Left renal cortex interstitium (tissue), 4 donors: ENCODE measurements around the gene MYH15. TPM values are rescaled to one million over a fixed set of nuclear protein-coding genes. Genes with fewer than 3 reads are reported as not detected.

Experiments used
- DNase-seq, 4 donors: peaks; one replicate each; pipeline ENCODE4 v3.0.0-alpha.2; 2013; ENCODE audit warnings: low read depth in 4 of 4, low spot score in 2 of 4, missing footprints in 1 of 4
- polyA plus RNA-seq, 4 donors: library from polyadenylated mRNA; unstranded; fragments of 120-200 nt; gene quantifications; one replicate each; pipeline ENCODE4 v1.2.1, GENCODE V29; 2013; ENCODE audit not compliant: insufficient read length in 4 of 4

The MYH15 gene
- polyA plus RNA-seq, 4 donors: 0.17 to 0.47 (median 0.33) TPM

- DNase-seq: no peak
Observed at GRCh38 chr3:108474581-108474980, 35.8 kb downstream of the MYH15 start.

GRCh38 chr3:108473711-108474110 lies 36.7 kb downstream of the MYH15 start:
- no peak for DNase-seq

GRCh38 chr3:108472001-108472591 lies 38.3 kb downstream of the MYH15 start:
- DNase-seq: no peak

GRCh38 chr3:108471426-108471825 lies 39.0 kb downstream of the MYH15 start:
- no peak for DNase-seq

GRCh38 chr3:108469126-108469525 lies 41.3 kb downstream of the MYH15 start:
- DNase-seq: no peak

GRCh38 chr3:108468577-108468976 lies 41.8 kb downstream of the MYH15 start:
- no peak for DNase-seq

GRCh38 chr3:108462899-108463298 lies 47.5 kb downstream of the MYH15 start:
- DNase-seq: no peak

- no peak for DNase-seq
Observed at GRCh38 chr3:108461661-108462111, 48.7 kb downstream of the MYH15 start.

GRCh38 chr3:108459225-108459624 lies 51.2 kb downstream of the MYH15 start:
- DNase-seq: no peak

GRCh38 chr3:108455212-108455705 lies 55.1 kb downstream of the MYH15 start:
- DNase-seq: no peak

GRCh38 chr3:108453565-108453964 lies 56.8 kb downstream of the MYH15 start:
- DNase-seq: no peak

- DNase-seq: no peak
Observed at GRCh38 chr3:108450444-108450843, 60.0 kb downstream of the MYH15 start.

- no peak for DNase-seq
Observed at GRCh38 chr3:108448593-108448992, 61.8 kb downstream of the MYH15 start.

- no peak for DNase-seq
Observed at GRCh38 chr3:108447096-108447847, 63.1 kb downstream of the MYH15 start.

- no peak for DNase-seq
Observed at GRCh38 chr3:108442281-108442680, 68.1 kb downstream of the MYH15 start.

GRCh38 chr3:108441518-108441917 lies 68.9 kb downstream of the MYH15 start:
- no peak for DNase-seq

GRCh38 chr3:108441071-108441507 lies 69.3 kb downstream of the MYH15 start:
- no peak for DNase-seq

- DNase-seq: no peak
Observed at GRCh38 chr3:108438542-108438941, 71.9 kb downstream of the MYH15 start.

- no peak for DNase-seq
Observed at GRCh38 chr3:108437439-108437838, 73.0 kb downstream of the MYH15 start.

GRCh38 chr3:108433928-108434327 lies 76.5 kb downstream of the MYH15 start:
- DNase-seq: no peak

- no peak for DNase-seq
Observed at GRCh38 chr3:108432431-108432830, 78.0 kb downstream of the MYH15 start.

- no peak for DNase-seq
Observed at GRCh38 chr3:108430540-108430939, 79.9 kb downstream of the MYH15 start.
